Suprapubic skin (tissue), 4 donors: ENCODE data around the gene TMEM200C.

Source experiments
- CTCF ChIP-seq, 2 donors: fragments of 200-600 bp in 1 of 2; fragments of 450-650 bp in 1 of 2; sonication (generic) in 1 of 2; IDR thresholded peaks; one replicate each; pipeline ENCODE4 v1.5.1; 2016 to 2019; ENCODE audit warnings: antibody characterized with exemption in 2 of 2, mild to moderate bottlenecking in 1 of 2, moderate library complexity in 1 of 2
- POLR2A ChIP-seq, 2 donors: fragments of 450-650 bp; IDR thresholded peaks; one replicate each; pipeline ENCODE4 v1.6.1; 2017; ENCODE audit warnings: antibody characterized with exemption in 2 of 2, mild to moderate bottlenecking in 2 of 2, moderate library complexity in 2 of 2
- POLR2AphosphoS5 ChIP-seq, 3 donors: sonication (generic); formaldehyde crosslinking; IDR thresholded peaks; one replicate each; pipeline ENCODE4 v1.6.1; 2017; ENCODE audit warnings: antibody characterized with exemption in 3 of 3

DNA sequence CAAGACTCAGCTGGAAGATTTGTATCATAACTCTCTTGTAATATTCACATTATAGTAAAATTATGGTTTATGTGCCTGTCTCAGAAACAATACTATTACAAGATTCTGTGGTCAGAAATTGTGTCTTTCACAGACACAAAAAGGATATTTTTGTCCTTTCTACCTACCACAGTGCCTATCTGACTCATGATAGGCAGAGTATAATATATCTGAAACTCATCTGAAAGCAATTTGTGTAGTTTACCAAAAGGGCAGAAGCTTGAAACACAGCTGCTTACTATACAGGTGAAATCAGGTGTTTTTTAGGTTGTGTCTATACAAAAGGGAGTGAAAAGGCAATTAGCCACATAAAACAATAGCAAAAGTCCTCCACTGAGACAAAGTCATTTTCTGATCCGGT lies 10.9 kb downstream of the TMEM200C start:
- TF ChIP-seq CTCF (IDR thresholded peaks at IDR 0.05) (no peak), POLR2AphosphoS5 (IDR thresholded peaks at IDR 0.05) (no peak), POLR2A (IDR thresholded peaks at IDR 0.05) (no peak)
